Neural cell (in vitro differentiated cells): ENCODE measurements around the gene PCDH9. TPM values are rescaled to one million over a fixed set of nuclear protein-coding genes. Genes with fewer than 3 reads are reported as not detected.
A peak's percentile ranks its signal among the peaks of the same experiment; 100 is the strongest.

ENCODE experiments used
- H2AFZ ChIP-seq: fragments of 200-600, 300-800 bp; sonication (generic), shearing (Covaris generic); 2 replicates; pipeline ENCODE4 v1.6.0; 2014; ENCODE audit warnings: low read depth, mild to moderate bottlenecking, antibody characterized with exemption, low read length, moderate library complexity
- H3F3A ChIP-seq: fragments of 200-600 bp; shearing (Covaris generic); 2 replicates; pipeline ENCODE4 v1.6.1; 2016; ENCODE audit warnings: mild to moderate bottlenecking, moderate library complexity, mixed read lengths, antibody characterized with exemption, low read length; ENCODE audit not compliant: insufficient read depth, poor library complexity, severe bottlenecking
- H3K27ac ChIP-seq: fragments of 200-600, 300-800 bp; sonication (generic), shearing (Covaris generic); 2 replicates; pipeline ENCODE4 v1.5.1; 2014; ENCODE audit warnings: mild to moderate bottlenecking, low read length, moderate library complexity
- H3K27me3 ChIP-seq: fragments of 300-800, 200-600 bp; sonication (generic), shearing (Covaris generic); 2 replicates; pipeline ENCODE4 v1.6.0; 2014; ENCODE audit warnings: mild to moderate bottlenecking, low read depth, low read length, moderate library complexity; ENCODE audit not compliant: insufficient read depth
- H3K36me3 ChIP-seq: fragments of 300-800, 200-600 bp; sonication (generic), shearing (Covaris generic); 2 replicates; pipeline ENCODE4 v1.5.1; 2014; ENCODE audit warnings: mild to moderate bottlenecking, antibody characterized with exemption, low read length, moderate library complexity; ENCODE audit not compliant: insufficient read depth
- H3K4me2 ChIP-seq: fragments of 300-800, 200-600 bp; sonication (generic), shearing (Covaris generic); 2 replicates; pipeline ENCODE4 v1.6.0; 2014; ENCODE audit warnings: mild to moderate bottlenecking, low read length
- H3K4me3 ChIP-seq: fragments of 300-800, 200-600 bp; sonication (generic), shearing (Covaris generic); 2 replicates; pipeline ENCODE4 v1.5.1; 2014; ENCODE audit warnings: mild to moderate bottlenecking, low read length, moderate library complexity
- H3K79me2 ChIP-seq: fragments of 200-600 bp; shearing (Covaris generic); replicated peaks from 2 replicates; pipeline ENCODE4 v1.6.0; 2014; ENCODE audit warnings: mild to moderate bottlenecking, low read length, moderate library complexity; ENCODE audit not compliant: insufficient read depth
- H3K9ac ChIP-seq: fragments of 300-800, 200-600 bp; sonication (generic), shearing (Covaris generic); 2 replicates; pipeline ENCODE4 v1.6.1; 2016; ENCODE audit warnings: mild to moderate bottlenecking, low read length, mixed read lengths
- H3K9me2 ChIP-seq: fragments of 200-600 bp; shearing (Covaris generic); 2 replicates; pipeline ENCODE4 v1.6.1; 2016; ENCODE audit warnings: mild to moderate bottlenecking, low read length, mixed read lengths; ENCODE audit not compliant: insufficient read depth
- H3K9me3 ChIP-seq: fragments of 200-600, 300-800 bp; sonication (generic), shearing (Covaris generic); 2 replicates; pipeline ENCODE4 v1.6.1; 2016; ENCODE audit warnings: mild to moderate bottlenecking, mixed run types, low read length, moderate library complexity, mixed read lengths
- H4K20me1 ChIP-seq: fragments of 200-600 bp; shearing (Covaris generic); 2 replicates; pipeline ENCODE4 v1.6.1; 2016; ENCODE audit warnings: mild to moderate bottlenecking, mixed run types; ENCODE audit not compliant: insufficient read depth
- CTCF ChIP-seq: fragments of 450-650 bp; IDR thresholded peaks from 2 replicates; pipeline ENCODE4 v1.5.1; 2014; ENCODE audit warnings: antibody characterized with exemption, mild to moderate bottlenecking, moderate library complexity; ENCODE audit not compliant: poor library complexity, severe bottlenecking
- EP300 ChIP-seq: fragments of 450-650 bp; conservative IDR thresholded peaks from 2 replicates; pipeline ENCODE4 v1.6.1; 2014; ENCODE audit warnings: antibody characterized with exemption, mild to moderate bottlenecking, moderate library complexity; ENCODE audit not compliant: poor library complexity, severe bottlenecking
- EZH2 ChIP-seq: fragments of 200-600, 300-800 bp; shearing (Covaris generic), sonication (generic); IDR thresholded peaks from 2 replicates; pipeline ENCODE4 v1.6.1; 2014; ENCODE audit warnings: antibody characterized with exemption, low read length, borderline replicate concordance, mild to moderate bottlenecking; ENCODE audit not compliant: insufficient read depth, poor library complexity, severe bottlenecking
- MXI1 ChIP-seq: fragments of 450-650 bp; conservative IDR thresholded peaks from 2 replicates; pipeline ENCODE4 v1.6.1; 2014; ENCODE audit warnings: antibody characterized with exemption, mild to moderate bottlenecking; ENCODE audit not compliant: poor library complexity, severe bottlenecking
- POLR2AphosphoS5 ChIP-seq: IDR thresholded peaks from 2 replicates; pipeline ENCODE4 v1.6.1; 2012
- RAD21 ChIP-seq: fragments of 450-650 bp; conservative IDR thresholded peaks from 2 replicates; pipeline ENCODE4 v1.6.1; 2014; ENCODE audit warnings: antibody characterized with exemption, mild to moderate bottlenecking, moderate library complexity
- SMC3 ChIP-seq: fragments of 450-650 bp; conservative IDR thresholded peaks from 2 replicates; pipeline ENCODE4 v1.6.1; 2014; ENCODE audit warnings: antibody characterized with exemption, mild to moderate bottlenecking, moderate library complexity; ENCODE audit not compliant: poor library complexity
- TAF1 ChIP-seq: IDR thresholded peaks from 2 replicates; pipeline ENCODE4 v1.6.1; 2012; ENCODE audit warnings: low read depth
- polyA plus RNA-seq: library from polyadenylated mRNA; depleted of rRNA; stranded (reverse); fragments of >200 nt; gene quantifications from 2 replicates; pipeline ENCODE4 v1.2.3, GENCODE V29; 2014
- TF ChIP-seq, protein P1 (sequence below): IDR thresholded peaks from 2 replicates; pipeline ENCODE4 v1.6.1; 2012; ENCODE audit warnings: borderline replicate concordance

PCDH9 gene
- polyA plus RNA-seq, 1 donor from 2014 or later = 4.6 TPM

- no peak overlapping the region for H3K4me3 ChIP-seq
- no peaks in the 10 kb centered on the region for H3K27me3 ChIP-seq
- TF ChIP-seq EZH2 (no peak), EP300 (no peak), TAF1 (no peak), SMC3 (no peak)
Observed at GRCh38 chr13:66748712-66749111, 481.4 kb downstream of the PCDH9 start.

DNA sequence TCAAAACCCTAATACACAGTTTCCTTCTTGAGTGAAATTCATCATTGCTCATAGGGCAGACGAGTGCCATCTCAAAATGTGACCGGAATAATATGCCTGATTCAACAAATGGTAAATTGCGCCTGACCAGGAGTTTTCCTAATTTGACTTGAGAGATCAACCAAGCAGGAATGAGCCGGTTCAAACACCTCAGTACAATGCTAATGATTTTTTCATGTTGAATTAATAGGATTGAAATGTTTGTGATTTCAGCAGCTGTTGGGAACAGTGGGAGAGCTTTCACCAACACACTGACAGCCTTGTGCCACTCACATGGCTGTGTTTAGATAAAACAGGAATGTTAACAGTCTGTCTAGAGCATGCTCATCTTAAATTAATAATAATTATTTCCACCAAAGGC, 484.8 kb downstream of the PCDH9 start:
- H3K27me3 ChIP-seq = no peaks in the 10 kb centered on the region
- no peak overlapping the region for H3K4me3 ChIP-seq
- H3F3A ChIP-seq = peaks cover 4% of the 10 kb centered on the region
- H3K9me2 ChIP-seq = no peaks in the 10 kb centered on the region
- no peak overlapping the region for H2AFZ ChIP-seq
- TF ChIP-seq EZH2 (no peak), SMC3 (no peak), MXI1 (no peak), RAD21 (no peak), EP300 (no peak), TAF1 (no peak), POLR2AphosphoS5 (peak; percentile 64), CTCF (no peak)
- TF ChIP-seq, protein P1, sequence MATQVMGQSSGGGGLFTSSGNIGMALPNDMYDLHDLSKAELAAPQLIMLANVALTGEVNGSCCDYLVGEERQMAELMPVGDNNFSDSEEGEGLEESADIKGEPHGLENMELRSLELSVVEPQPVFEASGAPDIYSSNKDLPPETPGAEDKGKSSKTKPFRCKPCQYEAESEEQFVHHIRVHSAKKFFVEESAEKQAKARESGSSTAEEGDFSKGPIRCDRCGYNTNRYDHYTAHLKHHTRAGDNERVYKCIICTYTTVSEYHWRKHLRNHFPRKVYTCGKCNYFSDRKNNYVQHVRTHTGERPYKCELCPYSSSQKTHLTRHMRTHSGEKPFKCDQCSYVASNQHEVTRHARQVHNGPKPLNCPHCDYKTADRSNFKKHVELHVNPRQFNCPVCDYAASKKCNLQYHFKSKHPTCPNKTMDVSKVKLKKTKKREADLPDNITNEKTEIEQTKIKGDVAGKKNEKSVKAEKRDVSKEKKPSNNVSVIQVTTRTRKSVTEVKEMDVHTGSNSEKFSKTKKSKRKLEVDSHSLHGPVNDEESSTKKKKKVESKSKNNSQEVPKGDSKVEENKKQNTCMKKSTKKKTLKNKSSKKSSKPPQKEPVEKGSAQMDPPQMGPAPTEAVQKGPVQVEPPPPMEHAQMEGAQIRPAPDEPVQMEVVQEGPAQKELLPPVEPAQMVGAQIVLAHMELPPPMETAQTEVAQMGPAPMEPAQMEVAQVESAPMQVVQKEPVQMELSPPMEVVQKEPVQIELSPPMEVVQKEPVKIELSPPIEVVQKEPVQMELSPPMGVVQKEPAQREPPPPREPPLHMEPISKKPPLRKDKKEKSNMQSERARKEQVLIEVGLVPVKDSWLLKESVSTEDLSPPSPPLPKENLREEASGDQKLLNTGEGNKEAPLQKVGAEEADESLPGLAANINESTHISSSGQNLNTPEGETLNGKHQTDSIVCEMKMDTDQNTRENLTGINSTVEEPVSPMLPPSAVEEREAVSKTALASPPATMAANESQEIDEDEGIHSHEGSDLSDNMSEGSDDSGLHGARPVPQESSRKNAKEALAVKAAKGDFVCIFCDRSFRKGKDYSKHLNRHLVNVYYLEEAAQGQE = peak; percentile 31
- H3K9me3 ChIP-seq = no peaks in the 10 kb centered on the region
- H3K9ac ChIP-seq = no peak overlapping the region
- H3K36me3 ChIP-seq = no peaks in the 10 kb centered on the region
- no peaks in the 10 kb centered on the region for H4K20me1 ChIP-seq
- no peak overlapping the region for H3K27ac ChIP-seq
- no peaks in the 10 kb centered on the region for H3K79me2 ChIP-seq
- H3K4me2 ChIP-seq = no peak overlapping the region

More at GRCh38 chr13:66748712-66749111, 481.4 kb downstream of the PCDH9 start:
- Histone ChIP-seq H3K27ac (no peak overlapping the region), H3K9ac (no peak overlapping the region), H3K4me2 (no peak overlapping the region), H3F3A (peaks cover 4% of the 10 kb centered on the region), H3K9me3 (no peaks in the 10 kb centered on the region), H3K79me2 (no peaks in the 10 kb centered on the region), H4K20me1 (no peaks in the 10 kb centered on the region), H2AFZ (no peak overlapping the region), H3K9me2 (no peaks in the 10 kb centered on the region), H3K36me3 (no peaks in the 10 kb centered on the region)
